ENCODE measurements around the gene NR2F1-AS1.

Gene NR2F1-AS1

DNA sequence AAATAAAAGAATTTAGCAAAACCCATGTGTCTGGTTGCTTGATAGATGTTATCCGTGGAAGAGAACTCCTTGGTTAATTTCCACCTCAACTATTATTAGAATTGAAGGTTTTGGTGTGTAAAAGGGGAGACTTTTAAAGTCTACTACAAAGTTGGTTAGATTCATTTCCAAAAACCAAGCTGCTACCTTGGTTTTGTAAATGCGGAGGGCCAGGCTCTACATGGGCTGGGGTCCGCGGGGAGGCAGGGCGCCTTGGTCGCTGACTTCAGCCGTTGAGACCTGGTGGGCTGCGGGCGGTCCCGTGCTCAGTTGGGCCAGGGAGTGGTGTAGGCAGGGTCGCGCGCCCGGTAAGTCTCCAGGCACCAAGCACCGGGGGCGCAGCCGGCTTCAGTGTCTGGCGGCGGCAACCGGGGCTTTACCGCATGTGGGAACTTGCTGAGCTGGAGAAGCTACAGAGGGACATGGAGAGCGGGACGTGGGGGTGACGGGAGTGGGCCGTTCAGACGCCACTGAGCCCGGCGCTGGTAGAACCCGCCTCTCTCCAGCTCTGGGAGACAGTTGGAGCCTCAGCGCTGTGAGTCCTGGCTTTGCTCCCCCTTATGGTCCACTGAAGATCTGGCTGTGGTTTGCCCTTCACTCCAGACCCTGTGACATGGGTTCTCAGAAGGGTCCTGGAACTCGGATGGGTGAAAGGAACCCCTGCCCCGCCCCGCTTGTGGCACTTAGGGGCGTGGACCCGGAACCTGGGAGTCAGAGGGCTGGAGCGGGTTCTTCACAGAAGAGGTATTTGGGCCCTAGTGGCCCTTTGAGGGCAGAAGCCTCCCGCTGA is 13.8 kb upstream of the NR2F1-AS1 start:
- no peak overlapping the region for H3K4me3 ChIP-seq (ENCODE audit: control insufficient read depth, low read depth, low read length)
- no peak for DNase-seq (ENCODE audit: low read depth)
- TF ChIP-seq CTCF (IDR thresholded peaks at IDR 0.05; ENCODE audit: control insufficient read depth, insufficient read depth, low read depth, low read length, missing control alignments) = no peak

DNA sequence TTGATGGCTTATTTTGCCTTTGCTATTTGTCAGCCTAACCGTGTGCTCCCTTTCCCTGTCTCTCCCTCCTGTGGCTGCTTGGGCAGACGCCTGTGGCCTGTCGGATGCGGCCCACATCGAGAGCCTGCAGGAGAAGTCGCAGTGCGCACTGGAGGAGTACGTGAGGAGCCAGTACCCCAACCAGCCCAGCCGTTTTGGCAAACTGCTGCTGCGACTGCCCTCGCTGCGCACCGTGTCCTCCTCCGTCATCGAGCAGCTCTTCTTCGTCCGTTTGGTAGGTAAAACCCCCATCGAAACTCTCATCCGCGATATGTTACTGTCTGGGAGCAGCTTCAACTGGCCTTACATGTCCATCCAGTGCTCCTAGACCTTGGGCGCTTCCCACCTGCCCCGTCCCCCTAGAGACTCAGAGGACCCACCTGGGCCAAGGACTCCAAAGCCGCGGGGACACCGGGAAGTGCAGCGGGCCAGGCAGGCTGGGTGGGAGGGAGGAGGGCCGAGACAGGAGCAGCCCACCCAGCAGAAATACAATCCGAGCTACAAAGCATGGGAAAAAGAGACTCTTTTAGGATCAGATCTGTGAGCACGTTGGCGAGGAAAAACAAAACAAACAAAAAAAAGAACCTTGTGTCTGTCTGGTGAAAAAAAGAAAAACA is 12.6 kb upstream of the NR2F1-AS1 start:
- no peak for TF ChIP-seq CTCF (IDR thresholded peaks at IDR 0.05; ENCODE audit: control insufficient read depth, insufficient read depth, low read depth, low read length, missing control alignments)
- no peak overlapping the region for H3K4me3 ChIP-seq (ENCODE audit: control insufficient read depth, low read depth, low read length)
- no peak for DNase-seq (ENCODE audit: low read depth)

DNA sequence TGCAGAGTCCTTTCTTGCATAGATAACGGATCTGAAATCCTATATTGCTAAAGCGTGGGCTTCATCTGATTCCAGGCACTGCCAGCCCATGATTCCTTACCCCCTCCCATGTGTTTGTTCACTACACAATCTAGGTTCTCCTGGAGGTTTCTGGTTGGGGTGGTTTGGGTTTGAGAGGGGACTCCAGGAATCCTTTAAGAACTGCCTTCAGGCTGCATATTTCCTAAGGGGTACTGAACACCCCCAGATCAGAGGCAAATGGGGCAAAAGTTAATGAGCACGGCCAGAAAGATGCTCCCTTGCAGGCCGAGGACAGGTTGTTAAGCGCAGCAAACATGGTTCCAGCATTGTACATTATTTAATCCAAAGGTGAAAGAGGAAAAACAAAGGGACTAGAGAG is 11.9 kb upstream of the NR2F1-AS1 start:
- no peak for DNase-seq (ENCODE audit: low read depth)
- no peak overlapping the region for H3K4me3 ChIP-seq (ENCODE audit: control insufficient read depth, low read depth, low read length)
- TF ChIP-seq CTCF (IDR thresholded peaks at IDR 0.05; ENCODE audit: control insufficient read depth, insufficient read depth, low read depth, low read length, missing control alignments) = no peak

DNA sequence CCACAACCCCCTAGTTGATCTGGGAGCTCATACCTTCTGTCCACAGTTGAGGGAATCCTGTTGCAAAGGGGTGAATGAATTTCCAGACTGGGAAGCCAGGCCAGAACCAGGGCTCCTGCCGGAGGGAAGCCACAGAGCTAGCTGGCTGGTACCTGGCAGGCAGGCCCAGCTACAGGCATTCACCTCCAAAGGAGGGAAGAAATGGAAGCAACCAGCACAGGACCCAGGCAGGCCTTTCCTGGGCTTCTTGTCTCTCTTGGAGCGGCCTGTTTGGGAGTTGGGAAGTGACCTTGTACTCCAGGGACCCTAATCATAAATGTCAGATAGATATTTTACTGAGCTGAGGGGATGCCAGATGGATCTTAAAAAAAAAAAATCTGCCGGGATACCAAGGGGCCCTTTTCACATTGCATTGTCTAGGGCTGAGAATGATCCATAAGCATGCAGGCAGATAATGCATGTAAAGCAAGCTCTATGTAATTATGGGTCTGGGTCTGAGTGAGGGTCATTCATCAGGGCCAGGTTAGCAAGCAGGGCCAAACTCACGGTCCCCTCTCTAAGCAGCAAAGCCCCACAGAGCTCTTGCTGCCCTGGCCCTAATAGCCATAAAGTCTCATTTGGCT is 10.4 kb upstream of the NR2F1-AS1 start:
- H3K4me3 ChIP-seq (ENCODE audit: control insufficient read depth, low read depth, low read length) = no peak overlapping the region
- no peak for TF ChIP-seq CTCF (IDR thresholded peaks at IDR 0.05; ENCODE audit: control insufficient read depth, insufficient read depth, low read depth, low read length, missing control alignments)

GRCh38 chr5:93590493-93590892 is 9.5 kb upstream of the NR2F1-AS1 start:
- no peak for DNase-seq (ENCODE audit: low read depth)
- TF ChIP-seq CTCF (IDR thresholded peaks at IDR 0.05; ENCODE audit: control insufficient read depth, insufficient read depth, low read depth, low read length, missing control alignments) = no peak
- no peak overlapping the region for H3K4me3 ChIP-seq (ENCODE audit: control insufficient read depth, low read depth, low read length)

More for the DNA sequence above, 10.4 kb upstream of the NR2F1-AS1 start:
- DNase-seq (ENCODE audit: low read depth) = no peak

DNA sequence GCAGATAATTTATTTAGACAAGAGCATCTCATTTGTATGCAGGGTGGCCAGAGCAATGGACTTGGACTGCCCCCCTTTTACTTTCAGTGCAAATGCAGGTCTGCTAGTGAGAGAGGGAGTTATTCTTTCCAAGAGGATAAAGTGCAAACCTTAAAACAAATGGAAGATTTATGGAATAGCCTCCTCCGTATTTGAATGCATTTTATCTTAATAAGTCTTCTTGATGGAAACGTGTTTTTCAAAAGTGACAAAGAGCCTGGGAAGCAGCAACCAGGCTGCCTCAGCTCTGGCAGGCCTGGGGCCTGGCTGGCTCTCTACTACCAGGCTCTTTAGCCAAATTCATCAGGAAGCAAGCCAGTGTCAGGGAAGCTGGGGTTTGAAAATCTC is 8.8 kb upstream of the NR2F1-AS1 start:
- no peak overlapping the region for H3K4me3 ChIP-seq (ENCODE audit: control insufficient read depth, low read depth, low read length)
- DNase-seq (ENCODE audit: low read depth) = no peak
- no peak for TF ChIP-seq CTCF (IDR thresholded peaks at IDR 0.05; ENCODE audit: control insufficient read depth, insufficient read depth, low read depth, low read length, missing control alignments)

All from AG09309 (cell line).